GM13976 (cell line): ENCODE results near the gene AQP5.

Source experiments
- DNase-seq: peaks from one replicate; pipeline ENCODE4 v3.0.0; 2012; ENCODE audit warnings: low spot score
- in situ Hi-C: fragments of 300-500 bp; cut with MboI; formaldehyde crosslinking; loops from one replicate; pipeline ENCODE4 v1.12.0; 2022; ENCODE audit warnings: low sequenced_read_pairs, mixed read lengths, inconsistent platforms; ENCODE audit not compliant: unreplicated experiment
- TF ChIP-seq, protein P1 (sequence below): IDR thresholded peaks from 2 replicates; pipeline ENCODE4 v1.5.1; 2012; ENCODE audit warnings: borderline replicate concordance, mild to moderate bottlenecking; ENCODE audit not compliant: insufficient read depth; ENCODE audit errors: extremely low read depth, missing control alignments, control extremely low read depth

The AQP5 gene

DNA sequence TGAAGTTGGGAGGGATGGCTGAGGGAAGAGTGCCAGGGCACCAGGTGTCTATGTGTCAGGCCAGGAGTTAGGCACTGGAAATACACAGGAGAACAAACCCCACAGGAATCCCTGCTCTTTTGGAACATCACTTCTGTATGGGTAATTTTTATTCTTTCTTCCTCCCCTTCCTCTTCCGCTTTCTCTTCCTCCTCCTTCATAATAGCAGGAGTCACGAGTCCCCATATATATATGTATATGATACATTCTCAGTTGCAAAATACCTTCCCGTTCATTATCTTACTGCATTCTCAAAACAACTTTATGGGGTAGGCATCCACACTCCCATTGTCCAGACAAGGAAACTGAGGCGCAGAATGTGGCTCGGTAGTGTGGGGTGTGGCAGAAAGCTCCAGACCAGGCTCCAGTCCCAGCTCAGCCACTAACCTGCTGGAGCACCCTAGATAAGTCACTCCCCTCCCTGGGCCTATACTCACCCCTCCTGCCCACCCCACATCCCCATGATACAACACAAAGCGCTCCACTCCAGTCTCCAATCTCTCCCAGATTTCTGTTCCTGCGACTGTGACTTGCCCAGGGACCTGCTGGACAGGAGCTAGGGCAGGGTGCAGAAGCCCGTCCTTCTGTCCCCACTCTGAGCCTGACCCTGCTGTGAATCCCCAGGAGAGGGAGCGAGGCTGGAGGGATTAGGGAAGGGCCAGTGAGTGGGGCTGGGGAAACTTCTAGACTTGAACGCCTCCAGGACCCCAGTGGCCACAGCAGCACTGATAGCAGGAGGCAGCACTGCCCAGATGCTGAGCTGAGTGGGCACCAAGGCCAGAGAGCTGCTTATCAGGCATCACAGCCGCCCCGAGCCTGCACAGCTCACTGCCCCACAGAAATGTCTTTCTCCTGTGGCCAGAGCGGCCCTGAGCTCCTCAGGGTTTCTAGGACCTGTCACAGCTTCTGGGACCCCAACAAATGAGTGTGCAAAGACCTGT, 12.5 kb upstream of the AQP5 start:
- TF ChIP-seq, protein P1, sequence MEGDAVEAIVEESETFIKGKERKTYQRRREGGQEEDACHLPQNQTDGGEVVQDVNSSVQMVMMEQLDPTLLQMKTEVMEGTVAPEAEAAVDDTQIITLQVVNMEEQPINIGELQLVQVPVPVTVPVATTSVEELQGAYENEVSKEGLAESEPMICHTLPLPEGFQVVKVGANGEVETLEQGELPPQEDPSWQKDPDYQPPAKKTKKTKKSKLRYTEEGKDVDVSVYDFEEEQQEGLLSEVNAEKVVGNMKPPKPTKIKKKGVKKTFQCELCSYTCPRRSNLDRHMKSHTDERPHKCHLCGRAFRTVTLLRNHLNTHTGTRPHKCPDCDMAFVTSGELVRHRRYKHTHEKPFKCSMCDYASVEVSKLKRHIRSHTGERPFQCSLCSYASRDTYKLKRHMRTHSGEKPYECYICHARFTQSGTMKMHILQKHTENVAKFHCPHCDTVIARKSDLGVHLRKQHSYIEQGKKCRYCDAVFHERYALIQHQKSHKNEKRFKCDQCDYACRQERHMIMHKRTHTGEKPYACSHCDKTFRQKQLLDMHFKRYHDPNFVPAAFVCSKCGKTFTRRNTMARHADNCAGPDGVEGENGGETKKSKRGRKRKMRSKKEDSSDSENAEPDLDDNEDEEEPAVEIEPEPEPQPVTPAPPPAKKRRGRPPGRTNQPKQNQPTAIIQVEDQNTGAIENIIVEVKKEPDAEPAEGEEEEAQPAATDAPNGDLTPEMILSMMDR, result no peak
- no peak for DNase-seq
- in situ Hi-C loops, result no loop called here

DNA sequence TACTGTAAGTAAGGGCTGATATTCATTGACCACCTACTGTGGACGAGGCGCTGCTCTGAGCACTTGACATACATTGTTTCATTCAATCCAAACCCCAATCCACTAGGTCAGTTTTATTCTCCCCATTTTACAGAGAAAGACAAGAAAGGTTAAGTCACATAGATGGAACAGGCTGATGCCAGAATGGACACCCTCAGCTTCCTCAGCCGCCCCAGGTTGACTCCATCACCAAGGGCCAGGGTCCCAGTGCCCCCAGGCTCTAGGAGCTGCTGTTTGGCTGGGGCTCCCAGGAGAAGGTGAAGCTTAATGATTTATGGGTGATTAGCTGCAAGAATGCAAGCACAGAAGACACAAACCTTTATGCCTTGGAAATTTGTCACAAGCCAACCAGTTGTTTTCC, 11.8 kb upstream of the AQP5 start:
- TF ChIP-seq, protein P1, result no peak
- in situ Hi-C loops, result no loop called here
- no peak for DNase-seq

DNA sequence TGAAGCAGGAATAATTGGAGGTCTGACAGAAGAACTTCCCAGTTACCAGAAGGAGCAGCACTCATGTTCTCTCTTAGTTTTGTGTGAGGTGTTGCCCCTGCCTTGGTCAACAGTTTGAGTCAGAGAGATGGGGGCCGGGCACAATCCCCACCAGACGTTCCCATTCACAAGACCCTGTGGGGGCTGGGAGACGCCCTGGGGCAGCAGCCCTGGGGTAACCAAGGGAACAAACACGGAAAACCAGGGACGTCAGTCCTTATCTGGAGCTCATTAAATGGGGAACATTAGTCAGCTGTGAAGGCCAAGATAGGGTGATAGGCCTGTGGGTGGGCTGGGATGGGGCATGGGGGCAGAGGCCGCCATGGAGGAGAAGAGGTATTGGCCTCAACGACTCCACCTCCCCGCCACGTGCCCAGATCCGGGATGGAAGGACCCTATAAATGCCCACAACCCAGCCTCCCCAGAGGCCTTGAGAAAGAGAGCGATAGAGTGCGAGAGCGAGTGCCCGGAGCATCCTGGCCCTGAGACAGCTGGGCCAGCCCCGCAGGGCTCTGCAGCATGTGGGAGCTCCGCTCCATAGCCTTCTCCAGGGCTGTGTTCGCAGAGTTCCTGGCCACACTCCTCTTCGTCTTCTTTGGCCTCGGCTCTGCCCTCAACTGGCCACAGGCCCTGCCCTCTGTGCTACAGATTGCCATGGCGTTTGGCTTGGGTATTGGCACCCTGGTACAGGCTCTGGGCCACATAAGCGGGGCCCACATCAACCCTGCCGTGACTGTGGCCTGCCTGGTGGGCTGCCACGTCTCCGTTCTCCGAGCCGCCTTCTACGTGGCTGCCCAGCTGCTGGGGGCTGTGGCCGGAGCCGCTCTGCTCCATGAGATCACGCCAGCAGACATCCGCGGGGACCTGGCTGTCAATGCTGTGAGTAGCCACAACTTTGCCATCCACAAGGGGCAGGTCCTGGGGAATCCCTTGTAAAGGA, 11.1 kb upstream of the AQP5 start, which contains the start of gene AQP2:
Gene AQP2, plus strand, starts transcription at position 465 of the 979 bp plus-strand sequence. Its CDS starts 94 bp downstream, at position 559.
- in situ Hi-C loops, result no loop called here
- DNase-seq, result no peak
- TF ChIP-seq, protein P1, result no peak

DNA sequence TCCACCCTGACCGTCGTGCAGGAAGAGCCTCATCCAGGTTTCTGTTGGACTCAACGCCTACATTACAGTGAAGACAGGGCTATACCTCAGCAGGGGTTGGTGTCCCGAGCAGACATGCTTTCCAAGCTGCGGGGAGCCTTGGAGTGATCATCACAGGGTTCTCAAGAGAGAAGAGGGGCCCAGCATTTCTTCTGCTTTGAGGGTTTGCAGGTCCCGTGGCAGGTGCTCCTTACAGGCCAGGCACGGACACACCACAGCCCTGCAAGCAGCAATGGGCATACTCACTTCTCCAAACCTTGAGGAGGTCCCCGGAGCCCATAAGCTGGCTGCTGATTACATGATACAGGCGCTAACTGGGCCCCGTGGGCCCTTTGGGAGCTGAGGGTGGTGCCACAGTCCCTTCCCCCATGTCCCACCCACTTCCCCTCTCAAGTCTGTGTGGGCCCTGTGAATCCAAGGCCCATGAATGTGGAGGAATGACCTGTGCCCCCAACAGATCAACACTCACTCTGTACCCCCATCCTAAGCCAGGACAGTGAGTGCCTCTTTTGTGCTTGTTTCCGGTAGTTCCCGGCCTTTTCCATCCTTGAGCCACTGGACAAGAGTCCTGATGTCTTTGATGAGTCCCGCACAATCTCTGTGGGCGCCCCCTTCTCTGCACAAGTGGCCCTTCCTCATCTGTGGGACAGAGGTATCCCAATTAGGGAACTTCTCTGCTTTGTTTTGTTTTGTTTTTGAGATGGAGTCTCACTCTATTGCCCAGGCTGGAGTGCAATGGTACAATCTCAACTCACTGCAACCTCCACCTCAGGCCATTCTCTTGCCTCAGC, 10.0 kb upstream of the AQP5 start:
- no peak for DNase-seq
- TF ChIP-seq, protein P1, result no peak
- in situ Hi-C loops, result no loop called here

DNA sequence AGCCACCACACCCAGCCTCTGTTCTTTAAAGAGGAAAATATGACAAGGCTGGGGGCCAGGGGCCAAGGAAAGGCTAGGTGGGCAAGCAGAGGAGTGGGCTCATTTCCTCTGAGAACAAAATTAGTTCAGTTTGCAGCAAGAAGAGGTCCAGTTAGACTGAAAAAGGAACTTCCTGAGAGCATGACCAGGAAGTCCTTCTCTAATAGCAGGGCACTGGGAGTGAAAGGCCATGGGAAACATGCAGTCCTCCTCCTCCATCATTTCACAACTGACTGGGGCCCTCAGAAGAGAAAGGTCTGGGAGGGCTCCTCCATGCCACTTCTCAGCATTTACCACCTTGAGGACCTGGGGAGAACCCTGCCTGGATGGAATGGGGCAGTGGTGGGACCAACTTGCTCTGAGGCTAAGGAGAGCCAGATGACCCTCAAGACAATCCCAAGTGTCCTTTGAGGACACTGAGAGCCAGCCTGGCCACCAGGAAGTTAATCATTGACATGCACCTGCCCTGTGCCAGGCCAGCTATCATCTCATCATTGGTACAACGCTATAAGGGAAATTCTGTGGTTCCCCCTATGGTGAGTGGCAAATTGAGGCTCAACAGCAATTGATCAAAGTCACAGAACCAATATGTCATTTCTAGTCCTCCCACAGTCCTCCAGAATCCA, 9.1 kb upstream of the AQP5 start:
- in situ Hi-C loops, result no loop called here
- no peak for DNase-seq
- TF ChIP-seq, protein P1, result no peak
